Prostate gland (tissue), 2 donors: ENCODE measurements around the gene SEPTIN1.

ENCODE experiments used
- CTCF ChIP-seq, 4 experiments: fragments of 200-600 bp in 2 of 4; fragments of 450-650 bp in 2 of 4; sonication (generic) in 2 of 4; IDR thresholded peaks; 1 replicate in 3 of 4; 2 replicates in 1 of 4; pipeline ENCODE4 v1.5.1; 2016 to 2019; ENCODE audit warnings: antibody characterized with exemption in 4 of 4, mild to moderate bottlenecking in 2 of 4, moderate library complexity in 2 of 4
- POLR2A ChIP-seq: fragments of 450-650 bp; IDR thresholded peaks from one replicate; pipeline ENCODE4 v1.6.1; 2016; ENCODE audit warnings: antibody characterized with exemption, mild to moderate bottlenecking
- POLR2AphosphoS5 ChIP-seq: sonication (generic); formaldehyde crosslinking; IDR thresholded peaks from one replicate; pipeline ENCODE4 v1.6.1; 2017; ENCODE audit warnings: antibody characterized with exemption

GRCh38 chr16:30340621-30341020 is 41.7 kb downstream of the SEPTIN1 start:
- TF ChIP-seq CTCF (IDR thresholded peaks at IDR 0.05): no peak
- no peak for TF ChIP-seq POLR2A
- no peak for TF ChIP-seq POLR2AphosphoS5
